HepG2 (cell line): ENCODE data around the gene CDC27. TPM values are rescaled to one million over a fixed set of nuclear protein-coding genes. Genes with fewer than 3 reads are reported as not detected.
A peak's percentile ranks its signal among the peaks of the same experiment; 100 is the strongest.

ENCODE experiments used
- ATAC-seq: fragments of 200-7000 bp; cut with Tn5 transposase; 3 replicates; pipeline ENCODE4 v1.9.1; 2020; ENCODE audit warnings: mild to moderate bottlenecking, moderate library complexity
- BruUV-seq: library from RNA; stranded (reverse); fragments of 400-500 nt; replicated peaks from 2 replicates; lab custom pipeline; 2021; lab: Mats Ljungman, UMichigan
- CTCF ChIA-PET: fragments of 300-600 bp; formaldehyde crosslinking; extraction: SDS; loops from one replicate; lab custom pipeline; 2021; ENCODE audit warnings: low total read pairs, inconsistent platforms, low intra/inter-chr PET ratio; lab: Yijun Ruan, JAX
- POLR2A ChIA-PET: fragments of 350-600 bp; sonication (Branson Sonifier 250); formaldehyde crosslinking; loops from one replicate; lab custom pipeline; 2020; ENCODE audit warnings: antibody characterized with exemption, inconsistent platforms; lab: Yijun Ruan, JAX
- DNase-seq: peaks from one replicate; pipeline ENCODE4 v3.0.0-alpha.2; 2015; ENCODE audit warnings: low spot score
- FAIRE-seq: peaks from 3 replicates; lab custom pipeline; 2011; peaks lifted over from hg19 to GRCh38; lab: Jason Lieb, UNC
- H2AFZ ChIP-seq: one replicate; pipeline ENCODE4 v1.6.1; 2011; ENCODE audit warnings: low read length, inconsistent platforms
- H3K27ac ChIP-seq: fragments of 300-600 bp; 3 replicates; pipeline ENCODE4 v1.8.0; 2011; ENCODE audit warnings: mixed run types, mild to moderate bottlenecking, mixed read lengths, low read length, inconsistent platforms; ENCODE audit not compliant: insufficient read depth; ENCODE audit errors: extremely low read length
- H3K27me3 ChIP-seq, 2 experiments: fragments of 200-600 bp in 1 of 2; 2 replicates in 1 of 2; 3 replicates in 1 of 2; pipeline versions ENCODE4 v1.6.0 to v1.8.0; 2011; ENCODE audit warnings: low read length in 2 of 2, mild to moderate bottlenecking in 2 of 2, moderate library complexity in 2 of 2, inconsistent platforms in 1 of 2; ENCODE audit not compliant: insufficient read depth in 2 of 2, control insufficient read depth in 1 of 2
- H3K36me3 ChIP-seq, 2 experiments: fragments of 200-600 bp in 1 of 2; replicated peaks in 1 of 2; 2 replicates in 1 of 2; 3 replicates in 1 of 2; pipeline versions ENCODE4 v1.5.1 to v1.8.0; 2011; ENCODE audit warnings: low read length in 2 of 2, inconsistent platforms in 1 of 2; ENCODE audit not compliant: insufficient read depth in 2 of 2, control insufficient read depth in 1 of 2
- H3K4me1 ChIP-seq: 2 replicates; pipeline ENCODE4 v1.5.1; 2012; ENCODE audit warnings: low read length, inconsistent platforms; ENCODE audit not compliant: insufficient read depth
- H3K4me2 ChIP-seq: 2 replicates; pipeline ENCODE4 v1.6.0; 2011; ENCODE audit warnings: low read depth, low read length, inconsistent platforms
- H3K4me3 ChIP-seq, 3 experiments: fragments of 200-600 bp in 1 of 3; sonication (generic), shearing (Covaris generic) in 1 of 3; replicated peaks in 1 of 3; 2 replicates each; pipeline ENCODE4 v1.5.1; 2011 to 2016; ENCODE audit warnings: low read length in 3 of 3, inconsistent platforms in 2 of 3, low read depth in 2 of 3, mild to moderate bottlenecking in 2 of 3, control low read depth in 1 of 3, mixed read lengths in 1 of 3; ENCODE audit not compliant: insufficient read depth in 1 of 3
- H3K79me2 ChIP-seq: one replicate; pipeline ENCODE4 v1.6.1; 2011; ENCODE audit warnings: low read length, inconsistent platforms; ENCODE audit not compliant: insufficient read depth
- H3K9ac ChIP-seq: 2 replicates; pipeline ENCODE4 v1.6.0; 2011; ENCODE audit warnings: mild to moderate bottlenecking, low read depth, low read length, inconsistent platforms; ENCODE audit not compliant: insufficient read depth
- H3K9me3 ChIP-seq: 2 replicates; pipeline ENCODE4 v1.5.1; 2012; ENCODE audit warnings: mild to moderate bottlenecking, low read length
- H4K20me1 ChIP-seq: 2 replicates; pipeline ENCODE4 v1.6.0; 2011; ENCODE audit warnings: inconsistent platforms, mild to moderate bottlenecking, low read length, moderate library complexity; ENCODE audit not compliant: insufficient read depth
- CBFB ChIP-seq: sonication (generic); formaldehyde crosslinking; IDR thresholded peaks from 2 replicates; pipeline ENCODE4 v1.4.0; 2020; ENCODE audit warnings: missing genetic modification reagents
- FOXC1 ChIP-seq: sonication (generic); formaldehyde crosslinking; IDR thresholded peaks from 2 replicates; pipeline ENCODE4 v1.8.0; 2022; ENCODE audit warnings: mild to moderate bottlenecking, missing genetic modification reagents, borderline replicate concordance
- HMGA1 ChIP-seq: sonication (generic); formaldehyde crosslinking; conservative IDR thresholded peaks from 2 replicates; pipeline ENCODE4 v1.4.0; 2020; ENCODE audit warnings: missing genetic modification reagents
- HOXA3 ChIP-seq: sonication (generic); formaldehyde crosslinking; IDR thresholded peaks from 2 replicates; pipeline ENCODE4 v1.5.0; 2020; ENCODE audit warnings: missing genetic modification reagents
- IKZF1 ChIP-seq: fragments of 450-650 bp; IDR thresholded peaks from 2 replicates; pipeline ENCODE4 v1.7.1; 2016
- ISX ChIP-seq: sonication (generic); formaldehyde crosslinking; conservative IDR thresholded peaks from 2 replicates; pipeline ENCODE4 v1.5.0; 2020; ENCODE audit warnings: missing genetic modification reagents
- MEF2D ChIP-seq: sonication (generic); formaldehyde crosslinking; IDR thresholded peaks from 2 replicates; pipeline ENCODE4 v1.5.1; 2020; ENCODE audit warnings: mild to moderate bottlenecking, missing genetic modification reagents
- REL ChIP-seq: sonication (generic); formaldehyde crosslinking; conservative IDR thresholded peaks from 2 replicates; pipeline ENCODE4 v1.8.0; 2022; ENCODE audit warnings: mild to moderate bottlenecking, missing genetic modification reagents, moderate library complexity
- SOX6 ChIP-seq, 2 experiments: fragments of 450-650 bp in 1 of 2; sonication (generic) in 1 of 2; formaldehyde crosslinking in 1 of 2; IDR thresholded peaks; 2 replicates each; pipeline versions ENCODE4 v1.4.0 to v1.6.1; 2017 to 2020; ENCODE audit warnings: antibody characterized with exemption in 1 of 2, mild to moderate bottlenecking in 1 of 2, missing genetic modification reagents in 1 of 2
- TCF12 ChIP-seq, 2 experiments: fragments of 450-650 bp in 1 of 2; sonication (generic) in 1 of 2; formaldehyde crosslinking in 1 of 2; IDR thresholded peaks; 2 replicates each; pipeline versions ENCODE4 v1.6.1 to v1.8.0; 2017 to 2022; ENCODE audit warnings: antibody characterized with exemption in 1 of 2, mild to moderate bottlenecking in 1 of 2, missing genetic modification reagents in 1 of 2, moderate library complexity in 1 of 2
- TP53 ChIP-seq: sonication (generic); formaldehyde crosslinking; conservative IDR thresholded peaks from 2 replicates; pipeline ENCODE4 v1.4.0; 2020; ENCODE audit warnings: missing genetic modification reagents
- ZBTB21 ChIP-seq: sonication (generic); formaldehyde crosslinking; IDR thresholded peaks from 2 replicates; pipeline ENCODE4 v1.4.0; 2020; ENCODE audit warnings: missing genetic modification reagents
- ZNF225 ChIP-seq: sonication (generic); formaldehyde crosslinking; IDR thresholded peaks from 2 replicates; pipeline ENCODE4 v1.4.0; 2020; ENCODE audit warnings: mild to moderate bottlenecking, missing genetic modification reagents
- ZNF232 ChIP-seq: sonication (generic); formaldehyde crosslinking; IDR thresholded peaks from 2 replicates; pipeline ENCODE4 v1.4.0; 2020; ENCODE audit warnings: missing genetic modification reagents, borderline replicate concordance
- ZNF674 ChIP-seq: sonication (generic); formaldehyde crosslinking; IDR thresholded peaks from 2 replicates; pipeline ENCODE4 v1.5.0; 2020; ENCODE audit warnings: low read depth, mild to moderate bottlenecking, missing genetic modification reagents
- ZNF788 ChIP-seq: sonication (generic); formaldehyde crosslinking; IDR thresholded peaks from 2 replicates; pipeline ENCODE4 v1.5.0; 2020; ENCODE audit warnings: mild to moderate bottlenecking, missing genetic modification reagents, borderline replicate concordance
- ZSCAN9 ChIP-seq: IDR thresholded peaks from 2 replicates; pipeline ENCODE4 v1.6.1; 2016; ENCODE audit warnings: borderline replicate concordance
- WGBS: methylation state at CpG from one replicate; pipeline ENCODE4 v1.1.6; 2017; ENCODE audit warnings: low lambda C conversion rate; 5-methylcytosine and 5-hydroxymethylcytosine counted together
- in situ Hi-C: cut with HindIII; loops from 2 replicates; pipeline ENCODE4 v1.10.0; 2017; ENCODE audit warnings: low pct_unique_long_range_greater_than_20kb; ENCODE audit not compliant: extremely low pct_ligation_motif_present
- intact Hi-C: fragments of 100-400 bp; cut with micrococcal nuclease; formaldehyde crosslinking; loops from one replicate; pipeline ENCODE4 v1.10.0; 2022; ENCODE audit not compliant: unreplicated experiment
- polyA plus RNA-seq, 8 experiments: library from polyadenylated mRNA; depleted of rRNA in 3 of 8; stranded (reverse) in 7 of 8; unstranded in 1 of 8; fragments of >200 nt; fragmentation: Illumina TruSeq in 4 of 8; extraction: Trizol in 4 of 8; gene quantifications; 2 replicates each; pipeline versions ENCODE4 v1.2.1 to v1.2.3, GENCODE V29; 2011 to 2016; ENCODE audit warnings: low read depth in 4 of 8, missing spikeins in 1 of 8, mixed read lengths in 1 of 8; ENCODE audit not compliant: insufficient read depth in 1 of 8
- total RNA-seq, 5 experiments: library from RNA; depleted of rRNA; stranded (reverse); fragments of >200 nt; fragmentation: Illumina TruSeq; extraction: Trizol; gene quantifications; 2 replicates each; pipeline ENCODE4 v1.2.3, GENCODE V29; 2016; ENCODE audit warnings: low read depth in 1 of 5
- TF ChIP-seq, protein P1 (sequence below): sonication (generic); formaldehyde crosslinking; IDR thresholded peaks from 2 replicates; pipeline ENCODE4 v1.4.0; 2020; ENCODE audit warnings: missing genetic modification reagents, low read depth, mild to moderate bottlenecking, borderline replicate concordance

The CDC27 gene
- total and polyA plus RNA-seq, 2 of the 13 experiments (the other 11 are each of a cell fraction or from before 2014, with no cell fraction given) = 80.7 to 102 TPM

DNA sequence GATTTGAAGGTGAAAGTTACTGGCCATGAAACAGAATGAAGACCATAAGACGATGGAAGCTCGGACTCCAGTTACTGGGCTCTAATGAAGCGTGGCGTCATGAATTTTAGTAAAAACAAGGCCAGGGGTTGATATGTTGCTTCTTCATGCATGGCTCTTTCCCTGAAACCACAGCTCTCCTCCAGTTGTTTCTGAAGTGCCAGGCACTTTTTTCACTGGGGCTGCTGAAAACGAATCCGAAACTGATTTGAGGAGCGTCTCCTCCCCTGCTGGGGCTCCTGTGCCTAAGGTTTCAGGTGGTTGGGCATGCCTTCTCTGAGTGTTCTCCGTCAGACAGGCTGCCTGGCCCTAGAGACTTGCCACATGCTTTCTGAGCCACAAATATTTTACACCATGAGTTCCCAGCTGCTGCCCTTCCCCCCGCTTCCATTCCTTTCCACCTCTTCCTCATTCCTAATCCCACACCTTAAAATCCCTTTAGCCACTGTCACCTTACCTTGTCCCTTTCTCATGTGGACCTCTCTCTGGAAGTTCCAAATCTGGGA is 16.4 kb upstream of the CDC27 start:
- Histone ChIP-seq H3K27ac (no peak overlapping the region), H3K27me3 (peaks cover 3 to 32% of the 10 kb centered on the region in 2 experiments; a peak in 4 of 5 replicates), H4K20me1 (no peaks in the 10 kb centered on the region), H3K79me2 (no peaks in the 10 kb centered on the region), H3K4me1 (peaks cover 14% of the 10 kb centered on the region; the same call in 1 of the 2 replicates), H3K36me3 (no peaks in the 10 kb centered on the region), H3K9me3 (no peaks in the 10 kb centered on the region), H3K4me3 (0 out of 6 replicates have a peak overlapping the region, but pooled peaks of 1 of the 3 experiments have one; percentile 6), H2AFZ (peak overlapping the region; percentile 54), H3K9ac (no peak overlapping the region; the same call in 1 of the 2 replicates), H3K4me2 (peak overlapping the region; percentile 50)
- no TSS peak for BruUV-seq
- ChIA-PET POLR2A (interaction anchor here (1.8 kb wide), 1 partner anchor 15 kb away, joined by 5 read pairs; no protein-coding TSS in a partner anchor), CTCF (no interaction called here)
- peak; percentile 52 for ATAC-seq
- no peak for FAIRE-seq
- no peak for DNase-seq
- TF ChIP-seq TCF12 (IDR thresholded peaks at IDR 0.05) (no peak), TCF12 (CRISPR knock-in tag; IDR thresholded peaks at IDR 0.05) (no peak), MEF2D (CRISPR knock-in tag) (no peak), FOXC1 (CRISPR knock-in tag) (no peak), ISX (no peak), ZSCAN9 (CRISPR knock-in tag) (no peak), HOXA3 (CRISPR knock-in tag) (no peak), ZNF788 (no peak), ZNF225 (CRISPR knock-in tag) (no peak), HMGA1 (no peak), ZNF674 (CRISPR knock-in tag) (no peak), SOX6 (IDR thresholded peaks at IDR 0.05) (no peak), SOX6 (CRISPR knock-in tag; IDR thresholded peaks at IDR 0.05) (no peak), TP53 (CRISPR knock-in tag) (no peak), ZBTB21 (CRISPR knock-in tag) (no peak), IKZF1 (no peak), ZNF232 (CRISPR knock-in tag) (no peak), CBFB (no peak), REL (CRISPR knock-in tag) (no peak)
- TF ChIP-seq, protein P1, sequence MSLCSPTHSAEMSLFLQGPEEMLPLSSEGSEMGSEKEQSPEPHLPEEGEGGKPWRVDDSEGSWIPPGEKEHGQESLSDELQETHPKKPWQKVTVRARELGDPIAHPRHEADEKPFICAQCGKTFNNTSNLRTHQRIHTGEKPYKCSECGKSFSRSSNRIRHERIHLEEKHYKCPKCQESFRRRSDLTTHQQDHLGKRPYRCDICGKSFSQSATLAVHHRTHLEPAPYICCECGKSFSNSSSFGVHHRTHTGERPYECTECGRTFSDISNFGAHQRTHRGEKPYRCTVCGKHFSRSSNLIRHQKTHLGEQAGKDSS (CRISPR knock-in tag) = no peak
- in situ Hi-C loops (no loop called here), intact Hi-C loops (no loop called here)
- WGBS = 44% methylated on average over 7 of the region's 9 CpGs
